WTC11 (cell line): Measurements from ENCODE around the gene PGS1. TPM values are rescaled to one million over a fixed set of nuclear protein-coding genes. Genes with fewer than 3 reads are reported as not detected.

ENCODE experiments used
- ATAC-seq: fragments of 200-7000 bp; cut with Tn5 transposase; 2 replicates; pipeline ENCODE4 v1.10.0; 2021; ENCODE audit warnings: mild to moderate bottlenecking, moderate library complexity
- CTCF ChIA-PET: fragments of 300-600 bp; sonication (Branson Sonifier 250); formaldehyde crosslinking; loops from one replicate; lab custom pipeline; 2021; ENCODE audit warnings: antibody characterized with exemption; lab: Charles Lee
- POLR2A ChIA-PET: fragments of 350-600 bp; sonication (Branson Sonifier 250); formaldehyde crosslinking; loops from one replicate; lab custom pipeline; 2021; ENCODE audit warnings: antibody characterized with exemption; lab: Charles Lee
- DNase-seq: peaks from one replicate; pipeline ENCODE4 v3.0.0; 2021; ENCODE audit warnings: low spot score
- H3K27ac Mint-ChIP-seq: 2 replicates; pipeline ENCODE4 v1.8.0; 2021; ENCODE audit warnings: mixed read lengths
- H3K27me3 Mint-ChIP-seq: 2 replicates; pipeline ENCODE4 v1.8.0; 2021; ENCODE audit warnings: low read depth, mild to moderate bottlenecking, moderate library complexity, mixed read lengths
- H3K36me3 Mint-ChIP-seq: 2 replicates; pipeline ENCODE4 v1.8.0; 2021; ENCODE audit warnings: mixed read lengths
- H3K4me1 Mint-ChIP-seq: 2 replicates; pipeline ENCODE4 v1.8.0; 2022; ENCODE audit warnings: mixed read lengths
- H3K4me3 Mint-ChIP-seq: 2 replicates; pipeline ENCODE4 v1.8.0; 2021; ENCODE audit warnings: mild to moderate bottlenecking, moderate library complexity, mixed read lengths
- H3K9me3 Mint-ChIP-seq: 2 replicates; pipeline ENCODE4 v1.8.0; 2021; ENCODE audit warnings: mixed read lengths
- CREB1 ChIP-seq: sonication (generic); formaldehyde crosslinking; IDR thresholded peaks from 2 replicates; pipeline ENCODE4 v1.8.0; 2023; ENCODE audit warnings: mild to moderate bottlenecking, missing genetic modification reagents
- CTCF ChIP-seq: fragments of 200-600 bp; IDR thresholded peaks from 2 replicates; pipeline ENCODE4 v1.8.0; 2022; ENCODE audit warnings: antibody characterized with exemption
- E2F1 ChIP-seq: sonication (generic); formaldehyde crosslinking; IDR thresholded peaks from 2 replicates; pipeline ENCODE4 v1.8.0; 2022; ENCODE audit warnings: mild to moderate bottlenecking, missing genetic modification reagents
- E2F4 ChIP-seq: sonication (generic); formaldehyde crosslinking; IDR thresholded peaks from 2 replicates; pipeline ENCODE4 v1.8.1; 2022; ENCODE audit warnings: low read depth, mild to moderate bottlenecking, moderate library complexity, missing genetic modification reagents, borderline replicate concordance
- E2F5 ChIP-seq: sonication (generic); formaldehyde crosslinking; IDR thresholded peaks from 2 replicates; pipeline ENCODE4 v1.8.1; 2022; ENCODE audit warnings: mild to moderate bottlenecking, moderate library complexity, missing genetic modification reagents
- ETV6 ChIP-seq: sonication (generic); formaldehyde crosslinking; IDR thresholded peaks from 2 replicates; pipeline ENCODE4 v1.8.1; 2022; ENCODE audit warnings: mild to moderate bottlenecking, missing genetic modification reagents
- FOXK1 ChIP-seq: sonication (generic); formaldehyde crosslinking; IDR thresholded peaks from 2 replicates; pipeline ENCODE4 v1.8.0; 2022; ENCODE audit warnings: mild to moderate bottlenecking, moderate library complexity, missing genetic modification reagents
- GABPB1 ChIP-seq: sonication (generic); formaldehyde crosslinking; IDR thresholded peaks from 2 replicates; pipeline ENCODE4 v1.8.1; 2023; ENCODE audit warnings: mild to moderate bottlenecking, missing genetic modification reagents
- IRF2 ChIP-seq: sonication (generic); formaldehyde crosslinking; IDR thresholded peaks from 2 replicates; pipeline ENCODE4 v1.8.0; 2022; ENCODE audit warnings: low read depth, missing genetic modification reagents, borderline replicate concordance
- KAT7 ChIP-seq: sonication (generic); formaldehyde crosslinking; IDR thresholded peaks from 2 replicates; pipeline ENCODE4 v1.8.1; 2023; ENCODE audit warnings: missing genetic modification reagents, mild to moderate bottlenecking, borderline replicate concordance
- MYBL2 ChIP-seq: sonication (generic); formaldehyde crosslinking; IDR thresholded peaks from 2 replicates; pipeline ENCODE4 v1.8.1; 2023; ENCODE audit warnings: mild to moderate bottlenecking, moderate library complexity, missing genetic modification reagents
- NFATC4 ChIP-seq: fragments of 250-450 bp; sonication (Bioruptor Pico); IDR thresholded peaks from 2 replicates; pipeline ENCODE4 v1.9.0; 2021; ENCODE audit warnings: mild to moderate bottlenecking
- NFE2L1 ChIP-seq: sonication (generic); formaldehyde crosslinking; IDR thresholded peaks from 2 replicates; pipeline ENCODE4 v1.8.1; 2023; ENCODE audit warnings: missing genetic modification reagents
- NFYB ChIP-seq: sonication (generic); formaldehyde crosslinking; conservative IDR thresholded peaks from 2 replicates; pipeline ENCODE4 v1.8.0; 2022; ENCODE audit warnings: low read depth, missing genetic modification reagents
- NR2C2 ChIP-seq: sonication (generic); formaldehyde crosslinking; IDR thresholded peaks from 2 replicates; pipeline ENCODE4 v1.8.0; 2022; ENCODE audit warnings: mild to moderate bottlenecking, missing genetic modification reagents
- RORB ChIP-seq: fragments of 250-450 bp; sonication (Bioruptor Pico); IDR thresholded peaks from 2 replicates; pipeline ENCODE4 v1.9.0; 2021; ENCODE audit warnings: mild to moderate bottlenecking
- SOX15 ChIP-seq: fragments of 250-450 bp; sonication (Bioruptor Pico); IDR thresholded peaks from 2 replicates; pipeline ENCODE4 v1.9.0; 2021; ENCODE audit warnings: mild to moderate bottlenecking
- SP1 ChIP-seq: sonication (generic); formaldehyde crosslinking; conservative IDR thresholded peaks from 2 replicates; pipeline ENCODE4 v1.8.1; 2022; ENCODE audit warnings: missing genetic modification reagents
- TCF7 ChIP-seq: sonication (generic); formaldehyde crosslinking; IDR thresholded peaks from 2 replicates; pipeline ENCODE4 v1.8.0; 2022; ENCODE audit warnings: mild to moderate bottlenecking, low read depth, missing genetic modification reagents, moderate library complexity
- TEAD1 ChIP-seq: sonication (generic); formaldehyde crosslinking; IDR thresholded peaks from 2 replicates; pipeline ENCODE4 v1.8.0; 2022; ENCODE audit warnings: mild to moderate bottlenecking, missing genetic modification reagents
- TEAD4 ChIP-seq: sonication (generic); formaldehyde crosslinking; IDR thresholded peaks from 2 replicates; pipeline ENCODE4 v1.8.0; 2022; ENCODE audit warnings: mild to moderate bottlenecking, missing genetic modification reagents
- USF1 ChIP-seq: sonication (generic); formaldehyde crosslinking; IDR thresholded peaks from 2 replicates; pipeline ENCODE4 v1.8.0; 2022; ENCODE audit warnings: mild to moderate bottlenecking, missing genetic modification reagents
- USF2 ChIP-seq: sonication (generic); formaldehyde crosslinking; IDR thresholded peaks from 2 replicates; pipeline ENCODE4 v1.8.1; 2023; ENCODE audit warnings: mild to moderate bottlenecking, missing genetic modification reagents, moderate library complexity
- ZNF121 ChIP-seq: sonication (generic); formaldehyde crosslinking; IDR thresholded peaks from 2 replicates; pipeline ENCODE4 v1.8.0; 2023; ENCODE audit warnings: missing genetic modification reagents
- ZNF263 ChIP-seq: sonication (generic); formaldehyde crosslinking; IDR thresholded peaks from 2 replicates; pipeline ENCODE4 v1.8.1; 2022; ENCODE audit warnings: low read depth, mild to moderate bottlenecking, moderate library complexity, missing genetic modification reagents
- ZNF317 ChIP-seq: sonication (generic); formaldehyde crosslinking; IDR thresholded peaks from 2 replicates; pipeline ENCODE4 v1.8.1; 2023; ENCODE audit warnings: low read depth, mild to moderate bottlenecking, moderate library complexity, missing genetic modification reagents, borderline replicate concordance
- ZNF512 ChIP-seq: sonication (generic); formaldehyde crosslinking; IDR thresholded peaks from 2 replicates; pipeline ENCODE4 v1.8.1; 2022; ENCODE audit warnings: missing genetic modification reagents, borderline replicate concordance
- total RNA-seq: library from RNA; stranded (reverse); gene quantifications from 3 replicates; pipeline ENCODE4 v1.2.3, GENCODE V29; 2021

Gene PGS1
- total RNA-seq, 1 experiment from 2014 or later = 51.4 TPM

- Mint-ChIP-seq H3K36me3 (peaks cover 6% of the 10 kb centered on the region), H3K27me3 (peaks cover 23% of the 10 kb centered on the region), H3K4me1 (peaks cover 69% of the 10 kb centered on the region), H3K4me3 (peak overlapping the region; percentile 43), H3K27ac (peak overlapping the region; percentile 94)
- ChIA-PET CTCF (interaction anchor here (0.7 to 1.5 kb wide), 6 partner anchors 9 to 105 kb away, joined by 3 to 10 read pairs (median 4); no protein-coding TSS in a partner anchor), POLR2A (interaction anchor here (0.9 to 1.5 kb wide), 3 partner anchors 10 to 105 kb away, joined by 3 to 7 read pairs (median 3); no protein-coding TSS in a partner anchor)
- peak; percentile 66 for DNase-seq
- TF ChIP-seq GABPB1 = no peak
- TF ChIP-seq SOX15 (CRISPR knock-in tag) = no peak
- TF ChIP-seq ETV6 = peak; percentile 71; the same call in 1 of the 2 replicates
- no peak for TF ChIP-seq NFATC4 (CRISPR knock-in tag)
- TF ChIP-seq CREB1 = no peak
- no peak for TF ChIP-seq CTCF
- TF ChIP-seq ZNF263 = peak; percentile 40; the same call in 1 of the 2 replicates
- 0 out of 2 replicates have a peak, but pooled peaks have one; percentile 48 for TF ChIP-seq NFE2L1 (CRISPR knock-in tag)
- no peak for TF ChIP-seq E2F1 (CRISPR knock-in tag)
- TF ChIP-seq MYBL2 (CRISPR knock-in tag) = 0 out of 2 replicates have a peak, but pooled peaks have one; percentile 41
- no peak for TF ChIP-seq TEAD4 (CRISPR knock-in tag)
- TF ChIP-seq E2F4 (CRISPR knock-in tag) = no peak
- no peak for TF ChIP-seq ZNF317 (CRISPR knock-in tag)
- no peak for TF ChIP-seq ZNF121 (CRISPR knock-in tag)
- peak; percentile 34; the same call in 1 of the 2 replicates for TF ChIP-seq TEAD1 (CRISPR knock-in tag)
- TF ChIP-seq IRF2 = no peak
- no peak for TF ChIP-seq USF2 (CRISPR knock-in tag)
- no peak for TF ChIP-seq KAT7 (CRISPR knock-in tag)
- no peak for TF ChIP-seq TCF7 (CRISPR knock-in tag)
- peak; percentile 58; the same call in 1 of the 2 replicates for TF ChIP-seq SP1 (CRISPR knock-in tag)
- TF ChIP-seq RORB (CRISPR knock-in tag) = no peak
- TF ChIP-seq FOXK1 (CRISPR knock-in tag) = peak; percentile 24; the same call in 1 of the 2 replicates
- no peak for TF ChIP-seq E2F5 (CRISPR knock-in tag)
- no peak for TF ChIP-seq ZNF512
- no peak for TF ChIP-seq USF1 (CRISPR knock-in tag)
- TF ChIP-seq NR2C2 (CRISPR knock-in tag) = peak; percentile 64; the same call in 1 of the 2 replicates
- no peak for TF ChIP-seq NFYB (CRISPR knock-in tag)
- TF ChIP-seq, all 79 proteins: peak for 8
- peak; percentile 1 for ATAC-seq
- no peaks in the 10 kb centered on the region for H3K9me3 Mint-ChIP-seq
Observed at GRCh38 chr17:78356101-78356713, 22.2 kb upstream of the PGS1 start.
